ENCODE data around the gene GNA14. TPM values are rescaled to one million over a fixed set of nuclear protein-coding genes. Genes with fewer than 3 reads are reported as not detected.

The GNA14 gene
- total RNA-seq, 1 experiment from 2014 or later: 1.3 TPM

DNA sequence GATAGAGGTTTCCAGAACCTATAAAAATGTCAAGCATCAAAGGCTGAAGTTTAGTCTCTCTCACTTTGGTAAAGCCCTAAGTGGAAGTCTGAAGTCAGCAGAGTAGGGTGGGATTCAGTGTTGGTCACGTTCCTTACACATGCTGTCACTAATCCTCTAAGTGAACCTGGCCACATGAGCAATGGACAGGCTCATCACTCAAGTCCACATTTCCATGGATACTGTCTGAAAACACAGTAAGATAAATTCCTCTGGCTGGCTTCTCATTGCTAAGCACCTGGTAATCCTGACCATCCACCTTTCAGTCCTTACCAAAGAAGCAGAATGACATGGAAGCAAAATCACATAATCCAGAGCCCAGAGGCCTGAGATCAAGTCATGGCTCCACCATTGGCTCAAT is 43.8 kb downstream of the GNA14 start:
- Histone ChIP-seq H3F3A (ENCODE audit: insufficient read depth, low read depth) (no peaks in the 10 kb centered on the region), H3K4me3 (no peak overlapping the region), H2AFZ (no peak overlapping the region), H3K27me3 (ENCODE audit: insufficient read depth, low read depth) (no peaks in the 10 kb centered on the region), H3K9me3 (ENCODE audit: insufficient read depth, low read depth) (no peaks in the 10 kb centered on the region), H3K79me2 (ENCODE audit: low read depth) (no peaks in the 10 kb centered on the region), H3K4me1 (replicated peaks; ENCODE audit: insufficient read depth) (no peaks in the 10 kb centered on the region), H3K4me2 (no peak overlapping the region), H3K9me2 (ENCODE audit: insufficient read depth) (no peaks in the 10 kb centered on the region), H3K36me3 (ENCODE audit: low read depth) (no peaks in the 10 kb centered on the region), H4K20me1 (ENCODE audit: insufficient read depth) (no peaks in the 10 kb centered on the region), H3K27ac (no peak overlapping the region)
- CTCF ChIA-PET: no interaction called here
- intact Hi-C loops (cut with micrococcal nuclease; ENCODE audit: unreplicated experiment): no loop called here
- BruUV-seq (replicated peaks): no TSS peak
- no peak for DNase-seq
- TF ChIP-seq, protein P1, sequence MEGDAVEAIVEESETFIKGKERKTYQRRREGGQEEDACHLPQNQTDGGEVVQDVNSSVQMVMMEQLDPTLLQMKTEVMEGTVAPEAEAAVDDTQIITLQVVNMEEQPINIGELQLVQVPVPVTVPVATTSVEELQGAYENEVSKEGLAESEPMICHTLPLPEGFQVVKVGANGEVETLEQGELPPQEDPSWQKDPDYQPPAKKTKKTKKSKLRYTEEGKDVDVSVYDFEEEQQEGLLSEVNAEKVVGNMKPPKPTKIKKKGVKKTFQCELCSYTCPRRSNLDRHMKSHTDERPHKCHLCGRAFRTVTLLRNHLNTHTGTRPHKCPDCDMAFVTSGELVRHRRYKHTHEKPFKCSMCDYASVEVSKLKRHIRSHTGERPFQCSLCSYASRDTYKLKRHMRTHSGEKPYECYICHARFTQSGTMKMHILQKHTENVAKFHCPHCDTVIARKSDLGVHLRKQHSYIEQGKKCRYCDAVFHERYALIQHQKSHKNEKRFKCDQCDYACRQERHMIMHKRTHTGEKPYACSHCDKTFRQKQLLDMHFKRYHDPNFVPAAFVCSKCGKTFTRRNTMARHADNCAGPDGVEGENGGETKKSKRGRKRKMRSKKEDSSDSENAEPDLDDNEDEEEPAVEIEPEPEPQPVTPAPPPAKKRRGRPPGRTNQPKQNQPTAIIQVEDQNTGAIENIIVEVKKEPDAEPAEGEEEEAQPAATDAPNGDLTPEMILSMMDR (conservative IDR thresholded peaks at IDR 0.05): no peak
- no peak for TF ChIP-seq EZH2 (IDR thresholded peaks at IDR 0.05; ENCODE audit: low read depth)
- POLR2A ChIA-PET (ENCODE audit: unreplicated experiment): no interaction called here

GRCh38 chr9:77602852-77603251 is 45.3 kb downstream of the GNA14 start:
- Histone ChIP-seq H3K27me3 (ENCODE audit: insufficient read depth, low read depth) (no peaks in the 10 kb centered on the region), H3K4me1 (replicated peaks; ENCODE audit: insufficient read depth) (no peaks in the 10 kb centered on the region), H3K4me3 (no peak overlapping the region), H4K20me1 (ENCODE audit: insufficient read depth) (no peaks in the 10 kb centered on the region), H3K9me3 (ENCODE audit: insufficient read depth, low read depth) (no peaks in the 10 kb centered on the region), H3K9me2 (ENCODE audit: insufficient read depth) (no peaks in the 10 kb centered on the region), H3K36me3 (ENCODE audit: low read depth) (no peaks in the 10 kb centered on the region), H2AFZ (no peak overlapping the region), H3K4me2 (no peak overlapping the region), H3K27ac (no peak overlapping the region), H3K79me2 (ENCODE audit: low read depth) (no peaks in the 10 kb centered on the region), H3F3A (ENCODE audit: insufficient read depth, low read depth) (no peaks in the 10 kb centered on the region)
- DNase-seq: no peak
- ChIA-PET POLR2A (ENCODE audit: unreplicated experiment) (no interaction called here), CTCF (no interaction called here)
- TF ChIP-seq EZH2 (IDR thresholded peaks at IDR 0.05; ENCODE audit: low read depth): no peak
- TF ChIP-seq, protein P1 (conservative IDR thresholded peaks at IDR 0.05): no peak
- intact Hi-C loops (cut with micrococcal nuclease; ENCODE audit: unreplicated experiment): no loop called here
- no TSS peak for BruUV-seq (replicated peaks)

DNA sequence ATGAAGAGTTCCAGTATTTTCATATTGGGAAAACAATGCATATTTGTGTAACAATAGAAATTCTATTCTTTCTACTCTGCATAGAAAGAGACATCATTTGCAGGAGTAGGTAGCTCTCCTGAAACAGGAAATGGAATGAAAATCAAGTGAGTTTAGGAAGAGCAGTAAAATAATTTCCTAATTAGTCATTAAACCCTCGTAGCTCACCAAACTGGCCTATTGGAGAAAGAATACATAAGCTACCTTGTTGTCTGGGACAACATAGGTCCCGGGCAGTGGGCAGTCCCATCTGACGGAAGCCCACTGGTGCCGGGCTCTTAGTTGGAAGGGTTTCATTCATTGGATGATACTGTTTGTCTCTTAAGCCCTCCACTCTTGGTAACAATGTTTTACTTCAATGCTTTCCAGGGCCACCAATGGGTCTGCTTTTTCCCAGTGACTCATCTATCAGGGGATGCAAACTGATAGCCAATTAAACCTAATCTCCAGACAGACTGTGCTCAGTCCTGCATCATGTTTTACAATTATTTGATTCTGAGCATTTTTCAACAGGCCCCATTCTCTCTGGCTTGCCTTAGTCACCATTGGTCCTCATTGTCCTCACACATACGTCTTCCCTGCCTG is 46.5 kb downstream of the GNA14 start:
- Histone ChIP-seq H3K4me2 (no peak overlapping the region), H3F3A (ENCODE audit: insufficient read depth, low read depth) (no peaks in the 10 kb centered on the region), H3K27ac (no peak overlapping the region), H3K9me3 (ENCODE audit: insufficient read depth, low read depth) (no peaks in the 10 kb centered on the region), H3K36me3 (ENCODE audit: low read depth) (no peaks in the 10 kb centered on the region), H3K9me2 (ENCODE audit: insufficient read depth) (no peaks in the 10 kb centered on the region), H3K27me3 (ENCODE audit: insufficient read depth, low read depth) (no peaks in the 10 kb centered on the region), H3K4me1 (replicated peaks; ENCODE audit: insufficient read depth) (no peaks in the 10 kb centered on the region), H2AFZ (no peak overlapping the region), H4K20me1 (ENCODE audit: insufficient read depth) (no peaks in the 10 kb centered on the region), H3K4me3 (no peak overlapping the region), H3K79me2 (ENCODE audit: low read depth) (no peaks in the 10 kb centered on the region)
- no TSS peak for BruUV-seq (replicated peaks)
- intact Hi-C loops (cut with micrococcal nuclease; ENCODE audit: unreplicated experiment): no loop called here
- no peak for DNase-seq
- TF ChIP-seq, protein P1 (conservative IDR thresholded peaks at IDR 0.05): no peak
- TF ChIP-seq EZH2 (IDR thresholded peaks at IDR 0.05; ENCODE audit: low read depth): no peak
- CTCF ChIA-PET: no interaction called here
- POLR2A ChIA-PET (ENCODE audit: unreplicated experiment): no interaction called here

Data from PC-9 (cell line).